Measurements from ENCODE around the gene DNAH2. TPM values are rescaled to one million over a fixed set of nuclear protein-coding genes. Genes with fewer than 3 reads are reported as not detected.

DNAH2 gene
- total RNA-seq, 4 donors from 2014 or later: under 0.01 to 1.4 (median under 0.01) TPM

GRCh38 chr17:7740481-7741001 is 23.0 kb downstream of the DNAH2 start:
- DNase-seq (ENCODE audit: low spot score in 2 of 2): no peak
- H3K9me3 ChIP-seq: no peaks in the 10 kb centered on the region
- H3K27ac ChIP-seq: no peak overlapping the region
- peaks cover 0 to 42% of the 10 kb centered on the region in 2 donors for H3K27me3 ChIP-seq
- no peaks in the 10 kb centered on the region for H3K4me1 ChIP-seq
- no peak overlapping the region for H3K4me3 ChIP-seq
- H3K36me3 ChIP-seq: no peaks in the 10 kb centered on the region
- no peak for TF ChIP-seq POLR2A (IDR thresholded peaks at IDR 0.05)
- WGBS, 2 donors: 76 to 77% methylated on average over 38 to 42 of the region's 42 CpGs

- Histone ChIP-seq H3K9me3 (no peaks in the 10 kb centered on the region), H3K36me3 (no peaks in the 10 kb centered on the region), H3K4me1 (peaks cover 0 to 6% (median 0%) of the 10 kb centered on the region in 4 donors), H3K4me3 (no peak overlapping the region), H3K27ac (no peak overlapping the region), H3K27me3 (peaks cover 0 to 36% of the 10 kb centered on the region in 2 donors)
- WGBS, 2 donors: 87 to 90% methylated on average over 10 of the region's 10 CpGs
- TF ChIP-seq EP300 (IDR thresholded peaks at IDR 0.05) (no peak), POLR2A (IDR thresholded peaks at IDR 0.05) (no peak), CTCF (IDR thresholded peaks at IDR 0.05) (no peak)
- DNase-seq (ENCODE audit: low spot score in 2 of 2): no peak
These were observed 25.2 kb downstream of the DNAH2 start for GRCh38 chr17:7742729-7743128.

GRCh38 chr17:7744416-7744815 is 26.9 kb downstream of the DNAH2 start:
- WGBS, 2 donors: 75 to 76% methylated on average over 8 of the region's 8 CpGs
- Histone ChIP-seq H3K4me1 (peaks cover 0 to 6% (median 0%) of the 10 kb centered on the region in 4 donors), H3K36me3 (no peaks in the 10 kb centered on the region), H3K27ac (no peak overlapping the region), H3K9me3 (no peaks in the 10 kb centered on the region), H3K4me3 (no peak overlapping the region), H3K27me3 (peaks cover 0 to 28% of the 10 kb centered on the region in 2 donors)
- TF ChIP-seq CTCF (IDR thresholded peaks at IDR 0.05) (no peak), POLR2A (IDR thresholded peaks at IDR 0.05) (no peak), EP300 (IDR thresholded peaks at IDR 0.05) (no peak)
- no peak for DNase-seq (ENCODE audit: low spot score in 2 of 2)

- Histone ChIP-seq H3K9me3 (peaks cover 0 to 2% (median 0%) of the 10 kb centered on the region in 4 donors), H3K4me1 (peaks cover 0 to 6% (median 0%) of the 10 kb centered on the region in 4 donors), H3K36me3 (no peaks in the 10 kb centered on the region), H3K4me3 (no peak overlapping the region), H3K27me3 (peaks cover 0 to 13% of the 10 kb centered on the region in 2 donors), H3K27ac (peak overlapping the region in 2 of 4 donors; percentile 18 to 39)
- TF ChIP-seq POLR2A (IDR thresholded peaks at IDR 0.05) (no peak), CTCF (IDR thresholded peaks at IDR 0.05) (peak in 1 of 5 experiments; percentile 20)
- WGBS, 2 donors: 31 to 37% methylated on average over 7 of the region's 7 CpGs
- peak in 1 of 2 donors; percentile 10 for DNase-seq (ENCODE audit: low spot score in 2 of 2)
These were observed 28.4 kb downstream of the DNAH2 start for GRCh38 chr17:7745748-7746470.

GRCh38 chr17:7747635-7748071 is 30.1 kb downstream of the DNAH2 start:
- H3K9me3 ChIP-seq: peaks cover 0 to 2% (median 0%) of the 10 kb centered on the region in 4 donors
- H3K4me1 ChIP-seq: peaks cover 0 to 6% (median 0%) of the 10 kb centered on the region in 4 donors
- 59 to 63% methylated on average over 4 of the region's 4 CpGs for WGBS, 2 donors
- H3K27me3 ChIP-seq: no peaks in the 10 kb centered on the region
- no peak for DNase-seq (ENCODE audit: low spot score in 2 of 2)
- TF ChIP-seq EP300 (IDR thresholded peaks at IDR 0.05) (no peak), CTCF (IDR thresholded peaks at IDR 0.05) (no peak), POLR2A (IDR thresholded peaks at IDR 0.05) (no peak)
- H3K4me3 ChIP-seq: no peak overlapping the region
- no peaks in the 10 kb centered on the region for H3K36me3 ChIP-seq
- no peak overlapping the region for H3K27ac ChIP-seq

Measured in tibial nerve (tissue), 4 donors.